ENCODE measurements around the gene RAD52.

RAD52 gene

GRCh38 chr12:979349-979748 is 29.9 kb upstream of the RAD52 start:
- Mint-ChIP-seq H3K27me3 (ENCODE audit: low read depth) (no peaks in the 10 kb centered on the region), H3K27ac (no peak overlapping the region), H3K4me1 (ENCODE audit: low read depth) (peaks cover 2% of the 10 kb centered on the region), H3K9me3 (no peaks in the 10 kb centered on the region), H3K36me3 (ENCODE audit: low read depth) (no peaks in the 10 kb centered on the region), H3K4me3 (no peak overlapping the region)
- DNase-seq (ENCODE audit: low spot score), result no peak

- Mint-ChIP-seq H3K4me1 (ENCODE audit: low read depth) (peaks cover 2% of the 10 kb centered on the region), H3K36me3 (ENCODE audit: low read depth) (no peaks in the 10 kb centered on the region), H3K27ac (no peak overlapping the region), H3K27me3 (ENCODE audit: low read depth) (no peaks in the 10 kb centered on the region), H3K4me3 (no peak overlapping the region), H3K9me3 (no peaks in the 10 kb centered on the region)
- no peak for DNase-seq (ENCODE audit: low spot score)
Measured at GRCh38 chr12:977156-977555, 27.7 kb upstream of the RAD52 start.

GRCh38 chr12:976644-977043 is 27.1 kb upstream of the RAD52 start:
- Mint-ChIP-seq H3K36me3 (ENCODE audit: low read depth) (no peaks in the 10 kb centered on the region), H3K4me1 (ENCODE audit: low read depth) (peaks cover 2% of the 10 kb centered on the region), H3K27me3 (ENCODE audit: low read depth) (no peaks in the 10 kb centered on the region), H3K4me3 (no peak overlapping the region), H3K27ac (no peak overlapping the region), H3K9me3 (no peaks in the 10 kb centered on the region)
- DNase-seq (ENCODE audit: low spot score), result no peak

GRCh38 chr12:974271-974862 is 24.9 kb upstream of the RAD52 start:
- DNase-seq (ENCODE audit: low spot score), result no peak
- Mint-ChIP-seq H3K27ac (no peak overlapping the region), H3K36me3 (ENCODE audit: low read depth) (no peaks in the 10 kb centered on the region), H3K27me3 (ENCODE audit: low read depth) (no peaks in the 10 kb centered on the region), H3K4me1 (ENCODE audit: low read depth) (no peaks in the 10 kb centered on the region), H3K9me3 (no peaks in the 10 kb centered on the region), H3K4me3 (no peak overlapping the region)

- H3K4me3 Mint-ChIP-seq, result no peak overlapping the region
- DNase-seq (ENCODE audit: low spot score), result no peak
- H3K4me1 Mint-ChIP-seq (ENCODE audit: low read depth), result no peaks in the 10 kb centered on the region
- H3K36me3 Mint-ChIP-seq (ENCODE audit: low read depth), result no peaks in the 10 kb centered on the region
- H3K27ac Mint-ChIP-seq, result no peak overlapping the region
- H3K27me3 Mint-ChIP-seq (ENCODE audit: low read depth), result peaks cover 2% of the 10 kb centered on the region
- no peaks in the 10 kb centered on the region for H3K9me3 Mint-ChIP-seq
Measured at GRCh38 chr12:971991-972390, 22.5 kb upstream of the RAD52 start.

GRCh38 chr12:969821-970220 is 20.3 kb upstream of the RAD52 start:
- Mint-ChIP-seq H3K36me3 (ENCODE audit: low read depth) (no peaks in the 10 kb centered on the region), H3K4me1 (ENCODE audit: low read depth) (no peaks in the 10 kb centered on the region), H3K27me3 (ENCODE audit: low read depth) (peaks cover 2% of the 10 kb centered on the region), H3K9me3 (no peaks in the 10 kb centered on the region), H3K4me3 (no peak overlapping the region), H3K27ac (no peak overlapping the region)
- DNase-seq (ENCODE audit: low spot score), result no peak

- no peaks in the 10 kb centered on the region for H3K36me3 Mint-ChIP-seq (ENCODE audit: low read depth)
- no peaks in the 10 kb centered on the region for H3K9me3 Mint-ChIP-seq
- no peak for DNase-seq (ENCODE audit: low spot score)
- H3K27me3 Mint-ChIP-seq (ENCODE audit: low read depth), result peaks cover 2% of the 10 kb centered on the region
- H3K27ac Mint-ChIP-seq, result no peak overlapping the region
- H3K4me3 Mint-ChIP-seq, result no peak overlapping the region
- H3K4me1 Mint-ChIP-seq (ENCODE audit: low read depth), result no peaks in the 10 kb centered on the region
Measured at GRCh38 chr12:968545-968944, 19.1 kb upstream of the RAD52 start.

- no peak for DNase-seq (ENCODE audit: low spot score)
- no peaks in the 10 kb centered on the region for H3K36me3 Mint-ChIP-seq (ENCODE audit: low read depth)
- peaks cover 2% of the 10 kb centered on the region for H3K27me3 Mint-ChIP-seq (ENCODE audit: low read depth)
- no peak overlapping the region for H3K27ac Mint-ChIP-seq
- H3K4me1 Mint-ChIP-seq (ENCODE audit: low read depth), result no peaks in the 10 kb centered on the region
- H3K9me3 Mint-ChIP-seq, result no peaks in the 10 kb centered on the region
- no peak overlapping the region for H3K4me3 Mint-ChIP-seq
Measured at GRCh38 chr12:967641-968040, 18.1 kb upstream of the RAD52 start.

GRCh38 chr12:966724-967123 is 17.2 kb upstream of the RAD52 start:
- no peak for DNase-seq (ENCODE audit: low spot score)
- Mint-ChIP-seq H3K36me3 (ENCODE audit: low read depth) (no peaks in the 10 kb centered on the region), H3K27ac (no peak overlapping the region), H3K4me1 (ENCODE audit: low read depth) (no peaks in the 10 kb centered on the region), H3K4me3 (no peak overlapping the region), H3K9me3 (no peaks in the 10 kb centered on the region), H3K27me3 (ENCODE audit: low read depth) (peaks cover 2% of the 10 kb centered on the region)

- H3K36me3 Mint-ChIP-seq (ENCODE audit: low read depth), result no peaks in the 10 kb centered on the region
- no peak overlapping the region for H3K27ac Mint-ChIP-seq
- no peak for DNase-seq (ENCODE audit: low spot score)
- no peaks in the 10 kb centered on the region for H3K9me3 Mint-ChIP-seq
- no peaks in the 10 kb centered on the region for H3K27me3 Mint-ChIP-seq (ENCODE audit: low read depth)
- peaks cover 1% of the 10 kb centered on the region for H3K4me1 Mint-ChIP-seq (ENCODE audit: low read depth)
- H3K4me3 Mint-ChIP-seq, result no peak overlapping the region
Measured at GRCh38 chr12:958588-959123, 9.2 kb upstream of the RAD52 start.

- no peaks in the 10 kb centered on the region for H3K27me3 Mint-ChIP-seq (ENCODE audit: low read depth)
- no peak for DNase-seq (ENCODE audit: low spot score)
- peaks cover 7% of the 10 kb centered on the region for H3K4me1 Mint-ChIP-seq (ENCODE audit: low read depth)
- H3K27ac Mint-ChIP-seq, result no peak overlapping the region
- no peaks in the 10 kb centered on the region for H3K36me3 Mint-ChIP-seq (ENCODE audit: low read depth)
- no peak overlapping the region for H3K4me3 Mint-ChIP-seq
- H3K9me3 Mint-ChIP-seq, result no peaks in the 10 kb centered on the region
Measured at GRCh38 chr12:955939-956338, 6.4 kb upstream of the RAD52 start.

- Mint-ChIP-seq H3K36me3 (ENCODE audit: low read depth) (no peaks in the 10 kb centered on the region), H3K27me3 (ENCODE audit: low read depth) (no peaks in the 10 kb centered on the region), H3K4me1 (ENCODE audit: low read depth) (peaks cover 8% of the 10 kb centered on the region), H3K27ac (no peak overlapping the region), H3K9me3 (no peaks in the 10 kb centered on the region), H3K4me3 (no peak overlapping the region)
- no peak for DNase-seq (ENCODE audit: low spot score)
Measured at GRCh38 chr12:954741-955140, 5.2 kb upstream of the RAD52 start.

GRCh38 chr12:953776-954175 is 4.3 kb upstream of the RAD52 start:
- H3K27ac Mint-ChIP-seq, result peak overlapping the region; percentile 49
- peak; percentile 12 for DNase-seq (ENCODE audit: low spot score)
- no peaks in the 10 kb centered on the region for H3K36me3 Mint-ChIP-seq (ENCODE audit: low read depth)
- H3K4me1 Mint-ChIP-seq (ENCODE audit: low read depth), result peaks cover 10% of the 10 kb centered on the region
- H3K4me3 Mint-ChIP-seq, result no peak overlapping the region
- no peaks in the 10 kb centered on the region for H3K9me3 Mint-ChIP-seq
- H3K27me3 Mint-ChIP-seq (ENCODE audit: low read depth), result no peaks in the 10 kb centered on the region

- no peaks in the 10 kb centered on the region for H3K27me3 Mint-ChIP-seq (ENCODE audit: low read depth)
- H3K36me3 Mint-ChIP-seq (ENCODE audit: low read depth), result peaks cover 8% of the 10 kb centered on the region
- peak overlapping the region; percentile 62 for H3K27ac Mint-ChIP-seq
- no peaks in the 10 kb centered on the region for H3K9me3 Mint-ChIP-seq
- DNase-seq (ENCODE audit: low spot score), result no peak
- peak overlapping the region; percentile 44 for H3K4me3 Mint-ChIP-seq
- H3K4me1 Mint-ChIP-seq (ENCODE audit: low read depth), result peaks cover 22% of the 10 kb centered on the region
Measured at GRCh38 chr12:951176-951575, 1.7 kb upstream of the RAD52 start.

GRCh38 chr12:948238-948637 is 1.3 kb downstream of the RAD52 start:
- Mint-ChIP-seq H3K36me3 (ENCODE audit: low read depth) (peaks cover 21% of the 10 kb centered on the region), H3K27me3 (ENCODE audit: low read depth) (no peaks in the 10 kb centered on the region), H3K4me3 (peak overlapping the region; percentile 94), H3K4me1 (ENCODE audit: low read depth) (peaks cover 35% of the 10 kb centered on the region), H3K9me3 (no peaks in the 10 kb centered on the region), H3K27ac (peak overlapping the region; percentile 22)
- DNase-seq (ENCODE audit: low spot score), result no peak
